GM10248 (cell line): ENCODE data around the gene TMEM82.

Experiments used
- CTCF ChIA-PET: fragments of 300-600 bp; sonication (Branson Sonifier 250); formaldehyde crosslinking; extraction: SDS; loops from one replicate; lab custom pipeline; 2021; ENCODE audit warnings: antibody characterized with exemption; lab: Yijun Ruan, JAX
- POLR2A ChIA-PET: fragments of 350-650 bp; sonication (Branson Sonifier 250); formaldehyde crosslinking; extraction: SDS; loops from one replicate; lab custom pipeline; 2020; ENCODE audit warnings: antibody characterized with exemption; lab: Yijun Ruan, JAX
- DNase-seq: peaks from one replicate; pipeline ENCODE4 v3.0.0; 2012; ENCODE audit errors: extremely low spot score
- CTCF ChIP-seq: IDR thresholded peaks from 2 replicates; pipeline ENCODE4 v1.5.1; 2012; ENCODE audit warnings: mild to moderate bottlenecking, low read depth; ENCODE audit errors: extremely low read depth, missing control alignments, control extremely low read depth

Gene TMEM82

GRCh38 chr1:15701784-15702183, 40.5 kb upstream of the TMEM82 start:
- ChIA-PET POLR2A (interaction anchor here (0.7 kb wide), 1 partner anchor 16 kb away, joined by 3 read pairs; no protein-coding TSS in a partner anchor), CTCF (interaction anchor here (1.1 kb wide), 1 partner anchor 10 kb away, joined by 5 read pairs; no protein-coding TSS in a partner anchor)
- DNase-seq, result no peak
- TF ChIP-seq CTCF, result no peak

GRCh38 chr1:15702722-15703550, 39.4 kb upstream of the TMEM82 start:
- POLR2A ChIA-PET, result no interaction called here
- CTCF ChIA-PET, result interaction anchor here (0.8 to 1.1 kb wide), 2 partner anchors 9 to 129 kb away, joined by 3 to 5 read pairs; no protein-coding TSS in a partner anchor
- DNase-seq, result no peak
- no peak for TF ChIP-seq CTCF

- TF ChIP-seq CTCF, result no peak
- CTCF ChIA-PET, result no interaction called here
- DNase-seq, result no peak
- POLR2A ChIA-PET, result no interaction called here
These were observed 38.7 kb upstream of the TMEM82 start for GRCh38 chr1:15703562-15703961.

GRCh38 chr1:15704526-15705183, 37.6 kb upstream of the TMEM82 start:
- ChIA-PET POLR2A (interaction anchor here (0.6 kb wide), 1 partner anchor 33 kb away, joined by 4 read pairs; no protein-coding TSS in a partner anchor), CTCF (no interaction called here)
- TF ChIP-seq CTCF, result no peak
- DNase-seq, result no peak

GRCh38 chr1:15705184-15705566, 37.1 kb upstream of the TMEM82 start:
- CTCF ChIA-PET, result interaction anchor here (0.8 kb wide), 1 partner anchor 14 kb away, joined by 3 read pairs; no protein-coding TSS in a partner anchor
- no peak for TF ChIP-seq CTCF
- POLR2A ChIA-PET, result interaction anchor here (0.6 kb wide), 1 partner anchor 33 kb away, joined by 4 read pairs; no protein-coding TSS in a partner anchor
- DNase-seq, result no peak

- ChIA-PET POLR2A (no interaction called here), CTCF (interaction anchor here (1.0 to 1.4 kb wide), 2 partner anchors 10 to 21 kb away, joined by 3 to 6 read pairs; no protein-coding TSS in a partner anchor)
- TF ChIP-seq CTCF, result no peak
- no peak for DNase-seq
These were observed 35.5 kb upstream of the TMEM82 start for GRCh38 chr1:15706751-15707150.
